ENCODE data around the gene CCIN. TPM values are rescaled to one million over a fixed set of nuclear protein-coding genes. Genes with fewer than 3 reads are reported as not detected.

CCIN gene
- total RNA-seq, 1 donor from 2014 or later: 0.06 TPM

DNA sequence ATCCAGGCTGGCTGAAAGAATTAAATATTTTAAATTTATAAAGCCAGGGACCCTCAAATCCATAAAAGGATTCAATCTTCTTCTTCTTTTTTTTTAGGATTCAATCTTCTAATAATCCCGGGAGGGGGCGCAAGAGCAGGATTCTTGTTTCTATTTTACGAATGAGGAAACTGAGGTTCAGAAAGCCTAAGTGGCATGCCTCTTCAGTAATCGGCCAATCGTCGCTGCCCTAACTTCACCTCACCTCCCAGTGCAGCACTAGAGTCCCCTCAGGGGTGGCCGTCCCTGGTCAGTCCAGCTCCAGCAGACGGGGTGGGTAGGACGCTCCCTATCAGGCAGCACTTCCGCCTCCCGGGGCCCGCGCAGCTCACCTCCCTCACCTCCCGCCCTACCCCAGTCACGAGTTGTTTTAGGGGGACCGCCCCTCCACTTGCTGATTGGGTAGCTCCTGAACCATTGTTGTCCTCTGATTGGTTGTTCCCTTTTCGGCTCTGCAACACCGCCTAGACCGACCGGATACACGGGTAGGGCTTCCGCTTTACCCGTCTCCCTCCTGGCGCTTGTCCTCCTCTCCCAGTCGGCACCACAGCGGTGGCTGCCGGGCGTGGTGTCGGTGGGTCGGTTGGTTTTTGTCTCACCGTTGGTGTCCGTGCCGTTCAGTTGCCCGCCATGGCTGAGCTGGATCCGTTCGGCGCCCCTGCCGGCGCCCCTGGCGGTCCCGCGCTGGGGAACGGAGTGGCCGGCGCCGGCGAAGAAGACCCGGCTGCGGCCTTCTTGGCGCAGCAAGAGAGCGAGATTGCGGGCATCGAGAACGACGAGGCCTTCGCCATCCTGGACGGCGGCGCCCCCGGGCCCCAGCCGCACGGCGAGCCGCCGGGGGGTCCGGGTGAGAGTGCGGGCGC is 21.5 kb downstream of the CCIN start, which contains the start of gene CLTA:
CLTA (plus strand) TSS at position 534 of the 902 bp plus-strand sequence; CDS start at position 670, 136 bp downstream.
- H3K4me3 ChIP-seq (ENCODE audit: low read depth, low read length): peak within 1 kb of the TSS; percentile 71

DNA sequence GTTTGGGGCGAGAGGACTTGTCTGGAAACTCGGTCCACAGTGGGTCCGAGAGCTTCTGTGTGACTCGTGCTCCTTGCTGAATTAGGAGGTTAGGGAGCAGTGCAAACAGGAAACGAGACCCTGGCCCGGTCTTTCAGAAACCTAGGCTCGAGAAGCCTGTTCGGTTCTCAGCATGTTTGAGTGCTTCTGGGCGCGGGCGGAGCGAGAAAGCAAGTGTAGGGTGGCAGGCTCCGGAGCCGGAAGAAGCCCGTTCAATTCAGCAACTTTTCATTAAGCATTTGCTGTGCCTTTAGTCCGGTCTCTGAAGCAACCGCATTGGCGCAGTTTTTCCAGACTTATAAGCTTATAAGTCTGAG is 22.1 kb downstream of the CCIN start:
- no peak for DNase-seq (ENCODE audit: low read depth)
- TF ChIP-seq, protein P1, sequence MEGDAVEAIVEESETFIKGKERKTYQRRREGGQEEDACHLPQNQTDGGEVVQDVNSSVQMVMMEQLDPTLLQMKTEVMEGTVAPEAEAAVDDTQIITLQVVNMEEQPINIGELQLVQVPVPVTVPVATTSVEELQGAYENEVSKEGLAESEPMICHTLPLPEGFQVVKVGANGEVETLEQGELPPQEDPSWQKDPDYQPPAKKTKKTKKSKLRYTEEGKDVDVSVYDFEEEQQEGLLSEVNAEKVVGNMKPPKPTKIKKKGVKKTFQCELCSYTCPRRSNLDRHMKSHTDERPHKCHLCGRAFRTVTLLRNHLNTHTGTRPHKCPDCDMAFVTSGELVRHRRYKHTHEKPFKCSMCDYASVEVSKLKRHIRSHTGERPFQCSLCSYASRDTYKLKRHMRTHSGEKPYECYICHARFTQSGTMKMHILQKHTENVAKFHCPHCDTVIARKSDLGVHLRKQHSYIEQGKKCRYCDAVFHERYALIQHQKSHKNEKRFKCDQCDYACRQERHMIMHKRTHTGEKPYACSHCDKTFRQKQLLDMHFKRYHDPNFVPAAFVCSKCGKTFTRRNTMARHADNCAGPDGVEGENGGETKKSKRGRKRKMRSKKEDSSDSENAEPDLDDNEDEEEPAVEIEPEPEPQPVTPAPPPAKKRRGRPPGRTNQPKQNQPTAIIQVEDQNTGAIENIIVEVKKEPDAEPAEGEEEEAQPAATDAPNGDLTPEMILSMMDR (conservative IDR thresholded peaks at IDR 0.05; ENCODE audit: low read depth, low read length): no peak
- H3K4me3 ChIP-seq (ENCODE audit: low read depth, low read length): peak overlapping the region; percentile 71

More for the DNA sequence above, 21.5 kb downstream of the CCIN start, which contains the start of gene CLTA:
- TF ChIP-seq, protein P1 (conservative IDR thresholded peaks at IDR 0.05; ENCODE audit: low read depth, low read length): peak; percentile 67
- peak; percentile 94 for DNase-seq (ENCODE audit: low read depth)

- TF ChIP-seq, protein P1 (conservative IDR thresholded peaks at IDR 0.05; ENCODE audit: low read depth, low read length): no peak
- DNase-seq (ENCODE audit: low read depth): no peak
- H3K4me3 ChIP-seq (ENCODE audit: low read depth, low read length): peak overlapping the region; percentile 71
These were observed 22.5 kb downstream of the CCIN start for GRCh38 chr9:36191686-36192085.

DNA sequence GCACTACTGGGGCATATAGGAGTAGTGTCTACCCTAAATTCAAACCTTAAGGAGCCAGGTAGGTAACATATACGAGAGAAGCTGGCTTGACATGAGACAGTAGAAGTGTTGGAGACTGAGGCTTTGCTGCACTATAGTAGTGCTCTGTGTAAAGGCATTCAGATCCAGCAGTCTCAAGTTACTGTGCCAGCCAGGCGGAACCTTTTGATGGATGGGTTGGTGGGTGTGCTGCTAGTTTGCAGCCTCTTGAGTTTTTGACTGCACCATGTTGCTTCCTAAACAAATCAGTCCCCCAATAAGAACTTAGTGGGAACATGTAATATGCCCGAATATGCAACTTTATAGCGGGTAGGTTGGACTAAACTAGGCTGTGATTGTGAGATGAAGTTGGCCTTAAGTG is 23.0 kb downstream of the CCIN start:
- DNase-seq (ENCODE audit: low read depth): no peak
- TF ChIP-seq, protein P1 (conservative IDR thresholded peaks at IDR 0.05; ENCODE audit: low read depth, low read length): no peak
- peak overlapping the region; percentile 71 for H3K4me3 ChIP-seq (ENCODE audit: low read depth, low read length)

GRCh38 chr9:36193023-36193422 is 23.8 kb downstream of the CCIN start:
- TF ChIP-seq, protein P1 (conservative IDR thresholded peaks at IDR 0.05; ENCODE audit: low read depth, low read length): no peak
- peak overlapping the region; percentile 71 for H3K4me3 ChIP-seq (ENCODE audit: low read depth, low read length)
- DNase-seq (ENCODE audit: low read depth): no peak

- peak overlapping the region; percentile 71 for H3K4me3 ChIP-seq (ENCODE audit: low read depth, low read length)
- TF ChIP-seq, protein P1 (conservative IDR thresholded peaks at IDR 0.05; ENCODE audit: low read depth, low read length): no peak
- no peak for DNase-seq (ENCODE audit: low read depth)
These were observed 25.3 kb downstream of the CCIN start for GRCh38 chr9:36194326-36195000.
